Suprapubic skin (tissue), 3 donors: ENCODE data around the gene MRPL19.

Experiments used
- CTCF ChIP-seq, 2 donors: fragments of 200-600 bp in 1 of 2; fragments of 450-650 bp in 1 of 2; sonication (generic) in 1 of 2; IDR thresholded peaks; one replicate each; pipeline ENCODE4 v1.5.1; 2016 to 2019; ENCODE audit warnings: antibody characterized with exemption in 2 of 2, mild to moderate bottlenecking in 1 of 2, moderate library complexity in 1 of 2
- EP300 ChIP-seq: sonication (generic); formaldehyde crosslinking; IDR thresholded peaks from one replicate; pipeline ENCODE4 v1.6.1; 2017; ENCODE audit warnings: antibody characterized with exemption
- POLR2A ChIP-seq, 2 donors: fragments of 450-650 bp; IDR thresholded peaks; one replicate each; pipeline ENCODE4 v1.6.1; 2017; ENCODE audit warnings: antibody characterized with exemption in 2 of 2, mild to moderate bottlenecking in 2 of 2, moderate library complexity in 2 of 2

GRCh38 chr2:75622500-75622899 is 24.1 kb upstream of the MRPL19 start:
- TF ChIP-seq CTCF (IDR thresholded peaks at IDR 0.05) (no peak), POLR2A (IDR thresholded peaks at IDR 0.05) (no peak), EP300 (no peak)
